HG03521 (cell line): ENCODE data around the gene STXBP1.

Source experiments
- ATAC-seq: cut with Tn5 transposase; IDR thresholded peaks from one replicate; pipeline ENCODE4 v1.9.1; 2021; ENCODE audit warnings: mild to moderate bottlenecking, moderate library complexity; ENCODE audit not compliant: unreplicated experiment

The STXBP1 gene

GRCh38 chr9:127651697-127652610 is 39.9 kb downstream of the STXBP1 start:
- no peak for ATAC-seq

GRCh38 chr9:127652733-127653132 is 40.7 kb downstream of the STXBP1 start:
- ATAC-seq: no peak

GRCh38 chr9:127654619-127655018 is 42.5 kb downstream of the STXBP1 start:
- no peak for ATAC-seq

GRCh38 chr9:127658428-127658827 is 46.4 kb downstream of the STXBP1 start:
- ATAC-seq: no peak

- no peak for ATAC-seq
Observed at GRCh38 chr9:127660886-127661741, 49.0 kb downstream of the STXBP1 start.

- ATAC-seq: no peak
Observed at GRCh38 chr9:127662617-127663016, 50.5 kb downstream of the STXBP1 start.

- no peak for ATAC-seq
Observed at GRCh38 chr9:127664324-127664677, 52.2 kb downstream of the STXBP1 start.

- ATAC-seq: no peak
Observed at GRCh38 chr9:127664678-127665507, 52.8 kb downstream of the STXBP1 start.

GRCh38 chr9:127667127-127667844 is 55.2 kb downstream of the STXBP1 start:
- ATAC-seq: no peak

- ATAC-seq: no peak
Observed at GRCh38 chr9:127667906-127668305, 55.8 kb downstream of the STXBP1 start.

GRCh38 chr9:127673234-127673633 is 61.2 kb downstream of the STXBP1 start:
- ATAC-seq: no peak

GRCh38 chr9:127676638-127677037 is 64.6 kb downstream of the STXBP1 start:
- ATAC-seq: no peak

- no peak for ATAC-seq
Observed at GRCh38 chr9:127679506-127679905, 67.4 kb downstream of the STXBP1 start.

GRCh38 chr9:127680226-127680625 is 68.1 kb downstream of the STXBP1 start:
- ATAC-seq: no peak

GRCh38 chr9:127680846-127681245 is 68.8 kb downstream of the STXBP1 start:
- no peak for ATAC-seq

- ATAC-seq: no peak
Observed at GRCh38 chr9:127682351-127683136, 70.5 kb downstream of the STXBP1 start.

GRCh38 chr9:127683723-127684122 is 71.6 kb downstream of the STXBP1 start:
- ATAC-seq: no peak

- no peak for ATAC-seq
Observed at GRCh38 chr9:127684576-127684975, 72.5 kb downstream of the STXBP1 start.
